Progenitor cell of endocrine pancreas (in vitro differentiated cells): ENCODE measurements around the gene PARD3. TPM values are rescaled to one million over a fixed set of nuclear protein-coding genes. Genes with fewer than 3 reads are reported as not detected.

Experiments
- DNase-seq: peaks from one replicate; pipeline ENCODE4 v3.0.0; 2021; ENCODE audit warnings: low spot score; ENCODE audit not compliant: unreplicated experiment
- H3K27ac Mint-ChIP-seq: 2 replicates; pipeline ENCODE4 v1.8.0; 2021; ENCODE audit warnings: mild to moderate bottlenecking, moderate library complexity, mixed read lengths
- H3K27me3 Mint-ChIP-seq: 2 replicates; pipeline ENCODE4 v1.8.0; 2021; ENCODE audit warnings: mixed read lengths
- H3K36me3 Mint-ChIP-seq: 2 replicates; pipeline ENCODE4 v1.8.0; 2022; ENCODE audit warnings: mixed read lengths; ENCODE audit not compliant: insufficient read depth
- H3K4me1 Mint-ChIP-seq: 2 replicates; pipeline ENCODE4 v1.8.0; 2021; ENCODE audit warnings: low read depth, mixed read lengths
- H3K4me3 Mint-ChIP-seq: 2 replicates; pipeline ENCODE4 v1.8.0; 2021; ENCODE audit warnings: low read depth, mild to moderate bottlenecking, moderate library complexity, mixed read lengths
- H3K9me3 Mint-ChIP-seq: 2 replicates; pipeline ENCODE4 v1.8.0; 2021; ENCODE audit warnings: low read depth, mixed read lengths
- CTCF ChIP-seq: fragments of 200-600 bp; sonication (generic); IDR thresholded peaks from one replicate; pipeline ENCODE4 v1.5.0; 2021; ENCODE audit warnings: antibody characterized with exemption, mild to moderate bottlenecking; ENCODE audit not compliant: unreplicated experiment
- total RNA-seq: library from RNA; stranded (reverse); gene quantifications from 2 replicates; pipeline ENCODE4 v1.2.1, GENCODE V29; 2021

Gene PARD3
- total RNA-seq, 1 donor from 2014 or later, result 85.3 TPM

- no peak for TF ChIP-seq CTCF
- Mint-ChIP-seq H3K36me3 (peaks cover 2% of the 10 kb centered on the region), H3K9me3 (no peaks in the 10 kb centered on the region), H3K4me1 (peaks cover 2% of the 10 kb centered on the region), H3K27ac (no peak overlapping the region), H3K4me3 (no peak overlapping the region), H3K27me3 (no peaks in the 10 kb centered on the region)
- no peak for DNase-seq
Measured at GRCh38 chr10:34474555-34475273, 340.4 kb downstream of the PARD3 start.

- no peaks in the 10 kb centered on the region for H3K27me3 Mint-ChIP-seq
Measured at GRCh38 chr10:34474009-34474376, 341.1 kb downstream of the PARD3 start.

GRCh38 chr10:34473174-34474008 lies 341.7 kb downstream of the PARD3 start:
- Mint-ChIP-seq H3K4me1 (peaks cover under 1% of the 10 kb centered on the region), H3K9me3 (no peaks in the 10 kb centered on the region), H3K27ac (no peak overlapping the region), H3K27me3 (no peaks in the 10 kb centered on the region), H3K36me3 (peaks cover 3% of the 10 kb centered on the region), H3K4me3 (no peak overlapping the region)
- TF ChIP-seq CTCF, result no peak
- no peak for DNase-seq

More at GRCh38 chr10:34474009-34474376, 341.1 kb downstream of the PARD3 start:
- H3K4me3 Mint-ChIP-seq, result no peak overlapping the region
- H3K9me3 Mint-ChIP-seq, result no peaks in the 10 kb centered on the region
- H3K36me3 Mint-ChIP-seq, result peaks cover 2% of the 10 kb centered on the region
- no peak overlapping the region for H3K27ac Mint-ChIP-seq
- H3K4me1 Mint-ChIP-seq, result no peaks in the 10 kb centered on the region
- DNase-seq, result no peak
- TF ChIP-seq CTCF, result no peak

- Mint-ChIP-seq H3K27ac (no peak overlapping the region), H3K4me3 (no peak overlapping the region), H3K36me3 (peaks cover 8% of the 10 kb centered on the region), H3K4me1 (peaks cover 3% of the 10 kb centered on the region), H3K27me3 (no peaks in the 10 kb centered on the region), H3K9me3 (no peaks in the 10 kb centered on the region)
- no peak for DNase-seq
- no peak for TF ChIP-seq CTCF
Measured at GRCh38 chr10:34470307-34470706, 344.8 kb downstream of the PARD3 start.

- H3K9me3 Mint-ChIP-seq, result no peaks in the 10 kb centered on the region
- H3K4me3 Mint-ChIP-seq, result no peak overlapping the region
- H3K27me3 Mint-ChIP-seq, result no peaks in the 10 kb centered on the region
- DNase-seq, result no peak
- TF ChIP-seq CTCF, result no peak
- H3K36me3 Mint-ChIP-seq, result peaks cover 8% of the 10 kb centered on the region
- peaks cover 3% of the 10 kb centered on the region for H3K4me1 Mint-ChIP-seq
- no peak overlapping the region for H3K27ac Mint-ChIP-seq
Measured at GRCh38 chr10:34469446-34469845, 345.6 kb downstream of the PARD3 start.
